Measurements from ENCODE around the gene PIGS.
"Not testable (repeated sequence)": the region's sequence is repeated elsewhere in the genome, so short reads cannot be mapped to it uniquely, and the experiment has no call there.

The PIGS gene

DNA sequence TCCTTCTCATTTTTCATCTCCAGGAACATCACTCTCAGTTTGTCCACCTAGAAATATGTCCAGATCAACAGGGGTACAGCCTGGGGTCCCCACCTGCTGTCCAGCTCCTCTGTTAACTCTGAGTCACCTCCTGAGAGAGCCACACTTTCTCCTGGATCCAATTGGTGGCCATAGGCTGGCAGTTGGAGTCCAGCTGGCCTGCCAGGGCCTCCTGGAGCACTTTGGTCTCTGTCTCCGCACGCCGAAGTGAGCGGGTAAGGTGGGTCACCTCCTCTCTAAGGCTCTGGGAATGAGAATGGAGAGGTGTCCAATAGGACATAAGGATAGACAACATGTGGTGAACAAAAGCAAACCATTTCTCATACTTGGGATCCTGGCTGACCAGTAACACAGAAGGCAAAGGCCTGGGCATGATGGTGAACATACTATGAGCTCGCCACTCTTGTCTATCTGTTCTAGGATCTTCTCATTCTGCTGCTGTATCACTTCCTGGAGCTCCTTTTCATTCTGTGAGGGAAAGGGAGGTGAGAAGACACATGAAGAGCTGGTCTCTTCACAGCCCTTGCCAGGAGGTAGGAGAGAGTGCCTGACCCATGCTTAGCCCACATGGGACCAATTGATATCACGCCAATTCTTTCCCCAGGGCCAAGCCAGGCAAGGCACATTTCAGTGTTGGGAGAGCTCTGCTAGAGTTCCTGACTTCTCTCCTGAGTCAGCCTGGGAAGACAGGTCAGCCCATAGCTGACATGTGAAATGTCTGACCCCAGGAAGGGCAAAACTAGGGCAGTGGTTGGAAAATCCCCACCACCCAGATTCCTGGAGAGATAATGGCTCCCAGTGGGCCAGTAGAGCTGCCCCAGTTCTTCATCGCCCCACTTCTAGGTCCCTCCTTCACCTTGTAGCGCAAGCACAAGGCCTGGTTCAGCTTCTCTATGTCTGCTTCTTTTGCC lies 7.2 kb upstream of the PIGS start:
- no peak for DNase-seq

DNA sequence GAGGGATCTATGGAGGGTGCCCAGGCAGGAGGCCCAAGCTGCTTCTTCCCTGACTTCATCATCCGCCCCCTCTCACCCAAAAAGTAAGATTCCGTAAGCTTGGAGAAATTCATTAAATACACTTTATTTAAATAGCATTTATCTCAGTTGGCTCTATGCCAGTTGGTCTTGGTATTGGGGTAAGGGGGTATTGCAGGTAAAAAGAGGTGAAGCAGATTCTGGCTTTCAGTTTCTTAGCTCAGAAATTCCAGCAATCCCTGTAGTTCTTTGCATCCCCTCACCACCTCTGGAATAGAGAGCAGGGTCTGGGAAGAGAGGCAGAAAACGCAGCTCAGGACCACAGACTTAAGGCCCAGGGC lies 6.1 kb upstream of the PIGS start:
- DNase-seq, result no peak

DNA sequence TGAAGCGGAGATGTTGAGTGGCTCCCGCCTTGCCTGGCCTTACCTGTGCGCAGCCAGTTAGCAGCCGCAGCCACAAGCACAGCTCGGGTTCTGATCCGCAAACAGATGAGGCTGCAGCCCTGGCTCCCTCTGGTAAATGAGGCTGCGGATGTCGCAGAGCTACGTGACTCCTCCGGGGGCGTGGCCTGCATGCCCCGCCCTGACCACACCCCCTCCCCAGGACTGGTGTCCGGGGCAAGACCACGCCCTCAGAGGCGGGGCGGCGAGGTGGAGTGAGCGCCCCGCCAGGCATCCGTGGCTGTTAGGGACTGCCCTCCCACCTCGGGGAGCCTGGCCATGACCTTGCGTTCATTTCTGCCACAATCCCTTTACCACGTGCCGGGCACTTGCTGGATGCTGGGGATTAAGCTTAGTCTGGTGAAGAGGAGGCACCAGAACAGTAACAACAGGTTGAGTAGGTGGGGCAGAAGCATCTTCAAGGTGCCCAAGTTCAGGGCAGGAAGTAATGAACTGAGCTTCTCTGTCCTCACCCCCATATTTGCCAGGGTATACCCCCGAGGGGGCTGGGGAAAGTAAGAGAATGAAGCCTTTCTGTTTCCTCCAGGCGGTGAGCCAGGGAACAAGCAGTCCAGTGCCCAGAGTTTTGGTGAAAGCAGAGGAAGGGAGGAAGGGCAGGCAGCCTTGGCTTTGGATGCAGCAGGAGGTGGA lies 5.6 kb upstream of the PIGS start, which contains the start of gene ALDOC:
ALDOC (minus strand) TSS at position 138 of the 708 bp plus-strand sequence. CDS start 1,363 bp downstream, outside the sequence.
- peak; percentile 97 to 99 for DNase-seq

DNA sequence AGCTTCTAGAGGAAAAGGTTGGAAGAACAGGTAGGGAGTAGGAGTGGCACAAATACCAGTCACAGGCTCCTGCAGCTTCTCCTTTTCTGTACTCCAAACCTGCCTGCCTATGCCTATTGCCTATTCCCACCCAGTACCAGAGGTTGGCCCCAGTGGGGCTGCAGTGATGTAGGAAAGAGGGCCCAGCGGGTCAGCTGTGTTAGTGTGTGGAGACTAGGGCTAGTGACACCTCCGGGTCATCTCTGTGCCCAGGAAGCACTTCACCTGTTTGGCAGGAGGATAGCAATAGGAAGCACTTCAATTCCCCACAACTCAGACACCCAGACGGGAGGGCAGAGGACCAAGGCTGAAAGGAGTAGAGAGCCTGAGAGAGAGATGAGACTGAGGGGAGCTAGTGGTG lies 4.7 kb upstream of the PIGS start:
- not testable (repeated sequence) for DNase-seq

DNA sequence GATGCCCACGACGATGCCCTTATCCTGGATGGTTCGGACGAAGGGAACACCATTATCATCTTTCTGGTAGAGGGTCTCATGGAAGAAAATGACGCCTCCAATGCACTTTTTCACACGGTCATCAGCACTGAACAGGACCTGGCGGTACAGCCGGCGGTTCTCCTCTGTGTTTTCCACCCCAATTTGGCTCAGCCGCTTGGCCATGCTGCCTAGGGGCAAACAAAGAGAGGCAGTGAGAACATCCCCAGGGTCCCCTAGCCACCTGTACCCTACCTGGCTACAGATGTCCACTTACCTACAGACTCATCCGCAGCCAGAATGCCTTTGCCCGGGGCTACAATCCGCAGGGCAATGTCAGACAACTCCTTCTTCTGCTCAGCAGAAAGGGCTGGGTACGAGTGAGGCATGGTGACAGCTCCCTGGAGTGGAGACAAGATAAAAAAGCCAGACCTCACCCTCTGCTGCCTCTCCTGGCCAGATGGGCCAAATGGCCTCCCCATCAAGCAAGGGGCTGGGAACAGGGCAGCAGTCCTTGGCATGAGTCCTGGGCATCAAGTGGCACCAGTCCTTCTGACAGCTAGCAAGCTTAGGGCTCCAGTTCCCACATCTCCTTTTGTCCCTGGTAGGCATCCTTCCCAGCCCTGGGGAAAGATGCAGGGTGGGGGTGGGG lies 3.9 kb upstream of the PIGS start:
- no peak for DNase-seq

DNA sequence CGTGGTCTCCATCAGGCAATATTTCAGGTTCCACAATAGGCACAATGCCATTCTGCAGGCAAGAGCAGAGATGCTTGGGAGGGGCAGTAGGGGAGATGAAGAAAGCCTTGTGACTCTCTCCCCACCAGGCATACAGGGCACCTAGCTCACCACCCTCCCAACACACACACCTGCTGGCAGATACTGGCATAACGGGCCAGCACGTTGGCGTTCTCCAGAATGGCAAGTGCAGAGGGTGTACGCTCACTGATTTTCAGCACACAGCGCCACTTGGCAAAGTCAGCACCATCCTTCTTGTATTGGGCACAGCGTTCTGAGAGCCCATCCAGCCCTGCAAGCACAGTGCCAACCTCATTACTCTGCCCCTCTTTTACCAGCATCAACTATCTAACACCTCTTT lies 3.2 kb upstream of the PIGS start:
- DNase-seq, result no peak

DNA sequence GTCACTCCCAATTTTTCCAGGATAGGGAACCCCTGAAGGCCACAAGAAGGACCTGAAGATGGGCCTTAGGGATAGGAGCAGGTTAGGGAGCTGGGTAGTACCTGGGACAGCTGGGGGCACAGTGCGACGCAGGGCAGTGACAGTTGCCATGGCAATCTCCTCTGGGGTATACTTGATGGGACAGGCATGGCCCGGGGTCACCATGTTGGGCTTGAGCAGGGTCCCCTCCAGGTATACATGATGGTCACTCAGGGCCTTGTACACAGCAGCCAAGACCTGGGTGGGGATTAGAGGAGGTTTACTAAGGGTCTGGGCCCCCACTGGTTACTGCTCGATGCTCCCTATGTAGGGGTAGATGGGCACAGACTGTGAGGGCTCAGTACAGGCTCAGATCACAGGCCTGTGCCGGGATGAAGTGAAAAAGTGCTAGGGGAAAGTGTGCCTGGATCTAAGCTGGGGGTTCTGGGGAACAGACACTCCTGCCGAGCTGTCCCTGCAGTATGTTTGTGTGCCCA lies 2.7 kb upstream of the PIGS start:
- DNase-seq, result no peak

DNA sequence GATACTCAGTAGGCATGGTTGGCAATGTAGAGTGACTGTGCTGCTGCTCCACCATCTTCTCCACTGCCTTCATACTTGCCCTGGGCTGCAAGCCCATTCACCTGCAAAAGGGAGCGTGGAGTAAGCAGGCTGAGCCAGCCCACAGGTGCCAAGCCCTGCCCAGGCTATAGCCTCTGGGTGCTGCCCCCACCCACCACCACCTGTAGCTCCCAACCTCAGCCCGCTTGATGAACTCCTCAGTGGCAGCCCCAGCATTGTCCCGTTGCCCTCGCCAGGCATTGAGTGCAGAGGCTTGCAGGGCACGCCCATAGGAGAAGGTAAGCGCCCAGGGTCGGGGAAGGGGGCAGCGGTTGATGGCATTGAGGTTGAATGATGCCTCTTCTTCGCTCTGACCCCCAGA lies 2.2 kb upstream of the PIGS start:
- DNase-seq, result no peak

DNA sequence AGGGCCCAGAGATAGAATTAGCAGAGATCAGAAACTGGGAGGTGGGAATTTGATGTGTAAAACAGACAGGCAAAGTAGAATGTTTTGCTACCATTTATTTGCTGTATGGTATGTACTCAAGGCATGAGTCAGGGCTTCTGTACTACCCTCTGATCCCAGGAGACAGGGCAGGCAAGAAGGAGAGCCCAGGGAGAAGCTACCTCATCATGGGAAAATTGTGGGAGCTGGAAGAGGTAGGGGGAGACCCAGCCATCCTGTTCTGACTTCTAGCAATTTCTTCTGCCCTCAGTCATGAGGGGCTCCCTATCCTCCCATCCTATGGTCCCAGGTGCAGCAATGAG lies 1.7 kb upstream of the PIGS start:
- DNase-seq, result no peak

DNA sequence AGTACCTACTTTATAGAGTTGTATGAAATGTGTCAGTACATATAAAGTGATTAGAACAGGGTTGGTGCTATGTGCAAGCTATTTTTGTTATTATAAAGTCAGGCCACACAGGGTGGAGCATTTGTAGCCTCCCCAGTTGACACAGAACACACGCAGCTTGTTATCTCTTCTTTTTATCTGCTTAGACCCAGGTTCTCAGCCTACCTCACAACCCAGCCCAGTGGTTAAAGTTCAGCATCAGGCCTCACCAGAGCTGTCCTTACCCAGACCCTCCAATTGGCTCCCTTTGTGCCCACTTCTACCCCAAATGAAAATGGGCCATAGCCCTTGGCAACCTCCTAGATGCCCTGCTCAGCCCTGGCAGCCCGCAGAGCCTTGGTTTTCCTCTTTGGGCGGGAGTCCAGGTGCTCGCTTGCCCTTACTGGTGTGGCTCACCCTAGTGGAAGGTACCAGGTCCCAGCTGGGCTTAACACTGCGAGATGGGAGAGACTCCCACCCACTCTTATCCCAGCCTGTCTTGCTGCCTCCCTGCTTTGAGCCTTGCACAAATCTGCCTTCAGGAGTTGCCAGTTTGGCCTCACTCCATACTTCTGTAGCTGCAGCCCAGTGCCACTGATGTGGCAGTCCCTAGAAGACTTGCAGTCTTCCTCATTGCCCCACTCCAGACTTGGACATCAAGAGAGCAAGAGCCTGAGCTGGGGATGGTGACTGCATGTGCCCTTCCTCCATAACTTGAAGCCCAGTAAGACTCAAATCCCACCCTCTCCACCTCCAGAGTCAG lies 1.1 kb upstream of the PIGS start:
- no peak for DNase-seq

DNA sequence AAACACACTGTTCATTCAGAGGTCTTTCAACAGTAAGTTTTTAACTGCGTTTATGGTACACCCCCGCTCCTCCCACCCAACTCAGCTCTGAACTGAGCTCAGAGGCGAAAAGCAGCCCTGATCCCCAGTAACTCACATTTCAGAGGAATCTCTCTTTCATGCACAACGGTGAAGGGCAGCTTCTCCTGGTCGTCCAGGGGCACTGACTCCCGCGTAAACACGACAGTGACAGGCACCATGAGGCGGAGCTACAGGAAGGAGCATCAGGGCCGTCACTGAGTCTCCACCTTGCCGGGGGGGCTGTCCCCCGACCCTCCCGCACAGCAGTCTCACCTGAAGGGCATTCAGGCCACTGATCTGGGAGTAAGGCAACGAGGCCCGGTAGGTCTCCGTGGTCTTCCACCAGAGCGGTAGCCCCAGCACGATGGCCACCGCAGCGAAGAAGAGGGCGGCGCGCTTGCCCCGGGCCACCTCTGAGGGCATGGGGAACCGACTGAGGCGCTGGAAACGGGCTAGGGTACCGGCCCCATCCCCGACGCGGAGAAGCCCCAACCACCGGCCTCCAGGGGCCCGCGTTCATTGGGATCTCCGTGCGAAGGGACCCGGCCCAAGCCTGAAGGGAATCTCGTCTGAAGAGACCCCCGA lies 486 bp downstream of the PIGS start:
- DNase-seq, result peak; percentile 34 to 35

DNA sequence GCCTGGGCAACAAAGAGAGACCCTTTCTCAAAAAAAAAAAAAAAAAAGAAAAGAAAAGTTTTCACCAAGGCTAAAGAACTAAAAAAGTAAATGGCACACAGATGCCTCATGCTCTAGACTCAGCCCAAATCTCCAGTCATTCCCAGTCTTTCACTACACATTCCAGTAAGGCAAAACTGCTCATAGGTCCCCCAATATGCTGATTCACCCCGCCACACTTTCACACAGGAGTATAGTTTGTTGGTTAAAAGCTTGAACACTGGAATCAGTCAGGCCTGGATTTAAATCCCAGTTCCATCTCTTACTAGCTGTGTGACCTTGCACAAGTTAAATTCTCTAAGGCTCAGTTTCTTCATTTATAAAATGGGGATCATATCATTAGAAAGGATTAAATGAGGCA lies 1.9 kb downstream of the PIGS start:
- DNase-seq, result no peak

DNA sequence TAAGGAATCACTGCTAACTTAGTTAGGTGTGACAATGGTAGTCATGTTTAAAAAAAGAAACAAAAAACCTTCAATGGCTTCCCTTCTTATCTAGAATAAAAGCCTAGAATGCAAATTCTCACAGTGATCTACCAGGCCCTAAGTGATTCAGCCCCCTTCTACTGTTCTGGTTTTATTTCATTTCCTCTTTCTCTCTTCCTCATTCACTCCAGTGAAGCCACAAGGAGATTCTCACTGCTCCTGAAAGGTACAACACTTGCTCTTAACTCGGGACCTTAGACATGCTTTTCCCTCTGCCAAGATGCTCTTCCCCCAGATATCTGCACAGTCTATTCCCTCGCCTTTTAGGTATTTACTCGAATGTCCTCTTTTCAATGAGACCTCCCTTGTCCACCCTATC lies 3.7 kb downstream of the PIGS start:
- no peak for DNase-seq

DNA sequence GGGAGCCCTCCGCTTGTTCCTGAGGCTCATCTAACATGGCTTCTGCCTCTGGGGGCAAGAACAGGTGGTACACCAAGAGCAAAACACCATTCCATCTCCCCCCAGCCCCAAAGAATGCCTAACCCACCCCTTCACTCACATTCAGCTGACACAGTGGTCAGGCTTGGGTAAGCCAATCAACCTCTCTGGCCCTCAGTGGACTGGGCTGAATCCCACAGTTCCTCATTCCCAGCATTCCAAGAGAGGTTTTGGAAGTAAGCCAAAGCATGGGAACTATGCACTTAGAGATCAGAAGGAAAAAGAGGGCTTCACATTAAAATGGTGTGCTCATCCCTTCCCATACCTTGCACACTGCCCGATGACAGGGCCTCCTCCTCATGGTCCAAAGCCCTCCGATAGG lies 7.8 kb downstream of the PIGS start:
- DNase-seq, result no peak

DNA sequence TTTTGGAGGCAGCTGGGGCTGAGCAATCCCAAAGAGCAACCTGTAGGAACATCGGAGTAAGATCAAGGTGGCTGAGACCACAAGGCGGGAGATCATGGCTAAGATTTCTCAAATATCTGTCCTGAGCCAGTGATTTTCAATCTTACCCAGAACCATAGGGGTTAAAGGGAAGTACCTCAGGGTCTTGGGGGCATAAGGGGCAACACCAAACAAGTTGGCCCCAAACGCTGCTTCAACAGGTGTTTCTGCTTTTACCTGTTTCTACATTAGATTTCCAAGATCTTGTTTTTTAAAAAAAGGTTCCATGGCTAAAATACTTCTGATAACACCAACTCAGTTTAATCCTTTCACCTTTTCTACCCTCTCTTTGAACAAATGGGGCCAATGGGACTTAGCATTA lies 16.3 kb downstream of the PIGS start:
- no peak for DNase-seq

DNA sequence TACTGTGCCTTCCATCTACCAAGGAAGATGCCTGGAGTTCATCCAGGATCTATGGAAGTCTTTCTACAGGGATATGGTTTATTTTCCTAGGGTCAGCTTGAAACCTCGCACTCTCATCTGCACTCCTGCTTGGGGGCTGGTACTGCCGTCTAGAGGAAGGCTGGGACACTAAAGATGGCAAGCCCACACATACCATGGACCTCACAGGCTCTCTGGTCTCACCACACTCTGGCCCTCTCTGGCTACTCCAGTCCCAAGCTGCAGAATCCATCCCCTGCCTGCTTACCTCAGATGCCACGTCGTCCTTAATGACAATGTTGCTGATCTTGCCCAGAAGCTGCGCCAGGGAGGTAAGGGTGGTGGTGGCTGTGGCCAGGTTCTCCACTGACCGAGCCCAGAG lies 16.8 kb downstream of the PIGS start:
- DNase-seq, result no peak

DNA sequence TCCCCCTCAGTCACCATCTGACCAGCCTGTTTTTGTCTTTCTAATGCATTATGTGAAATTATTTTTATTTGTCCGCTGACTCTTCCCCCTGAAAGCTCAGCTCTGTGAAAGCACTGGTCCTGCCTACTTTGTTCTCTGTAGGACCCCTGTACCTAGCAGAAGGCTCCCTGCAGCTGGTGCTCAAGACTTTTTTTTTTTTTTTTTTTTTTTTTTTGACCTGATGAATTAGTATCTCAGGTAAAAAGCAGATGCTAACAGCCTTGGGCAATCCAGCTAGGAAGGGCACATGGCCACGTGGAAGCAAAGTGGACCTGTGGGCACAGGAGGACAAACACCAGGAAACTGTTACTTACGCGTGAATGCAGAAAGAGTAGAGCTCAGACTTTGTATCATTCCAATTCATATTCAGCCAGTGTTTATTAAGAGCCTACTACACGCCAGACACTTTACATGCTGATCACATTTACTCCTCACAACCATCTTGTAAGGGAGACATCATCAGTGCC lies 18.3 kb downstream of the PIGS start:
- no peak for DNase-seq

DNA sequence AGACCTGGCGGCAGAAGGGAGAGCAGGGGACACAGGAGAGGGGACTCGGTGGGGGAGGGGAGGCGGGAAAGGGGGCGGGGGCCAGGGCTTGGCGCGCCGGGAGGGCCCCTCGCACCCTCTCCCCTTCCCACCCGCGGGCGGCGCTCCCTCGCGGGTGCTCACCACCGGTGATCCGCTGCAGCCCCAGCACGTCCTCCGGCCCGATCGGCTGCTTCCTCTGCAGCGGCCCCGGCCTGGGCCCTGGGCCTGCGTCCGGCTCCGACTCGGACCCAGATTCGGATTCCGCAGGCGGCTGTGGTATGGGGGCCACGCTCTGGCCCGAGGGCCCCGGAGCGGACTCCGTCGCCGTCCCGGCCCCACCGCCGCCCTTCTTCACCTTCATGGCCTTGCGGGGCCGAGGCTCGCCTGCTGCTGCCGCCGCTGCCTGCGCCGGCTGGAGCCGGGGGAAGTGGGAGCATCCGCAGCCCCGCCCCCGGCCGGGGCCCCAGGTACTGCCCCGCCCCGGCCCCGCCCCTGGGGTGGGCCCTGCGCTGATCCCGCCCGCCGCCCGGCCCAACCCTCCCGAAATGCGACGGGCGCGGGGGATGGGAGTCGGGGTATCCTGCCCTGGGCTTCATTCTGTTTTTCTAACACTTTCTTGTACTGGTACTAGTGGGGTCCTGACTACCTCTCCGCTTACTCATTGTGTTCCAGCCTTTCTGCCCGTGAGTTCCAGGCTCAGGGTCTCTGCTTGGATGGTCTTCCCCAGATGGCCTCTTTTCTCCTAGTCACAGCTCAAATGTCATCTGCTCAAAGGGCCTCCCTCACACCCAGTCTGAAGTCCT lies 18.9 kb downstream of the PIGS start, which contains the start of gene UNC119:
UNC119 (minus strand) TSS at position 449 of the 824 bp plus-strand sequence; CDS start at position 382, 67 bp downstream.
- peak; percentile 67 to 83 for DNase-seq

DNA sequence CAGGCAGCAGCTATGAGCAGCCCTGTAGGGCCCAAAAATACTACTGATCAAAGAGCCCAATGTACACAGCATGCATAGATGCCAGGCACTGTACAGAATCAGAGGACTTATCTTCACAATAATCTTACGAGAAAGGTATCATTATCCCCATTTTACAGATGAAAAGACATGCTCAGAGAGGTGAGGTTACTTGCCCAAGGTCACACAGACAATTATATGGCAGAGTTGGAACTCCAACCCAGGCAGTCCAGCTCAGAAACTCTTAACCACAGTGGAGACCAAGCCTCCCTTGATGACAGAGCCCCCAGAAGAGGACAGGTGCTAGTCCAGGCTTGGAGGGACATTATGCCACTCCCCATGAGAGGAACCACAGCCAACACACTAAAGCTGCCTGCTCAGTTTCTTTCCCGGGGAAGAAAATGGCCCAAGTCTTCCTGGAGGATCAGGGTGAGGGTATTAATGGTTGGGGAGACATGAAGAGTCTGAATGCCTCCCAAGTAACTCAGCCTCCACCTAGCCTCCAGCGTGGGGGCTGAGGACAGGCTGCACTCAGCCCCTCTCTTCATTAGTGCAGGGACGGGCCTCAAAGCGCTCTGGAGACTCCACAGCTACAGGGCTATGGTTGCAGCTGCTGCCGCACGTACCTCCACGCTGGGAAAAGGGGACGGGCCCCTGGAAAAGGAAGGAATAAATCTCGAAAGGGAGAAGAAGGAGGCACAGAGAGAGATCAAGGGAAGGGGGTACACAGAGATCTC lies 19.7 kb downstream of the PIGS start:
- DNase-seq, result no peak

DNA sequence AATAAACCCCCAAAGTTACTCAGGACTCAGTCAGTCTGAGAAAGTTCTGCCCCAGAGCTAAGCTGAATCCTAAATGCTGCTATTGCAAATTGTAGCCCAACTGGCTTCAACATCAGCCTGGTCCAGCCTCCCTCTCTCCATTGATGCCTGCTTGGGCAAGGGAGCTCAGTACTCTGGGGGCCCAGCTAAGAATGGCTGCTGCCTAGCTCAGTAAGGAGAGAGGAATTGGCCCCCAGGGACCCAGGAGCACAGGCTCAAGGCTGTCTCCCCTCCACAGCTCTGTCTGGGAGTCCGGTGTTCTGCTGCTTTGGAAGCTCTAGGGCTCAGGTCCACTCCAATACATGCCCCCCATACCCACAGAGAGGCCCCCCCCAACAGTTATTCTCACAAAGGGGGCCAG lies 20.5 kb downstream of the PIGS start:
- DNase-seq, result no peak
